Mesenchymal stem cell (in vitro differentiated cells and primary cell): ENCODE measurements around the gene KCND2.

ENCODE experiments used
- DNase-seq: peaks from one replicate; pipeline ENCODE4 v3.0.0-alpha.2; 2013
- H2AFZ ChIP-seq: one replicate; pipeline ENCODE4 v1.6.1; 2013; ENCODE audit warnings: low read depth, mild to moderate bottlenecking, control low read depth, inconsistent platforms, low read length, moderate library complexity
- H2AK5ac ChIP-seq: 2 replicates; pipeline ENCODE4 v1.6.1; 2013; ENCODE audit warnings: low read length, moderate library complexity, mild to moderate bottlenecking, inconsistent platforms; ENCODE audit not compliant: severe bottlenecking
- H2BK120ac ChIP-seq: one replicate; pipeline ENCODE4 v1.6.1; 2013; ENCODE audit warnings: low read depth, mild to moderate bottlenecking, inconsistent platforms, low read length, moderate library complexity
- H2BK12ac ChIP-seq, 2 experiments: one replicate each; pipeline ENCODE4 v1.6.1; 2013; ENCODE audit warnings: inconsistent platforms in 2 of 2, low read length in 2 of 2, mild to moderate bottlenecking in 2 of 2, moderate library complexity in 2 of 2, control low read depth in 1 of 2
- H2BK15ac ChIP-seq: one replicate; pipeline ENCODE4 v1.6.1; 2013; ENCODE audit warnings: mild to moderate bottlenecking, low read depth, inconsistent platforms; ENCODE audit not compliant: poor library complexity, severe bottlenecking
- H2BK5ac ChIP-seq: 2 replicates; pipeline ENCODE4 v1.6.1; 2013; ENCODE audit warnings: low read depth, mild to moderate bottlenecking, low read length, control low read depth, inconsistent platforms; ENCODE audit not compliant: poor library complexity, severe bottlenecking
- H3K14ac ChIP-seq, 2 experiments: one replicate each; pipeline ENCODE4 v1.6.1; 2013; ENCODE audit warnings: inconsistent platforms in 2 of 2, low read length in 2 of 2, control low read depth in 1 of 2, mild to moderate bottlenecking in 1 of 2, moderate library complexity in 1 of 2
- H3K18ac ChIP-seq, 2 experiments: one replicate each; pipeline ENCODE4 v1.6.1; 2013; ENCODE audit warnings: inconsistent platforms in 2 of 2, low read length in 2 of 2, control low read depth in 1 of 2, low read depth in 1 of 2, mild to moderate bottlenecking in 1 of 2
- H3K23ac ChIP-seq, 2 experiments: one replicate each; pipeline ENCODE4 v1.6.1; 2013; ENCODE audit warnings: inconsistent platforms in 2 of 2, low read length in 2 of 2, mild to moderate bottlenecking in 2 of 2, moderate library complexity in 2 of 2, control low read depth in 1 of 2
- H3K27ac ChIP-seq: 2 replicates; pipeline ENCODE4 v1.5.1; 2013; ENCODE audit warnings: mild to moderate bottlenecking, moderate library complexity, low read length, control low read depth, inconsistent platforms; ENCODE audit not compliant: poor library complexity, severe bottlenecking
- H3K27me3 ChIP-seq, 2 experiments: 2 replicates each; pipeline versions ENCODE4 v1.6.1 to v1.7.0; 2013; ENCODE audit warnings: low read length in 2 of 2, mild to moderate bottlenecking in 2 of 2, moderate library complexity in 2 of 2, control low read depth in 1 of 2, inconsistent platforms in 1 of 2; ENCODE audit not compliant: control insufficient read depth in 1 of 2, insufficient read depth in 1 of 2
- H3K36me3 ChIP-seq, 2 experiments: 2 replicates each; pipeline versions ENCODE4 v1.6.1 to v1.7.0; 2013; ENCODE audit warnings: low read length in 2 of 2, control low read depth in 1 of 2, inconsistent platforms in 1 of 2, low read depth in 1 of 2, mild to moderate bottlenecking in 1 of 2; ENCODE audit not compliant: insufficient read depth in 2 of 2, control insufficient read depth in 1 of 2
- H3K4ac ChIP-seq, 2 experiments: one replicate each; pipeline ENCODE4 v1.6.1; 2013; ENCODE audit warnings: inconsistent platforms in 2 of 2, low read length in 2 of 2, mild to moderate bottlenecking in 2 of 2, moderate library complexity in 2 of 2, control low read depth in 1 of 2, low read depth in 1 of 2
- H3K4me1 ChIP-seq: 2 replicates; pipeline ENCODE4 v1.6.1; 2013; ENCODE audit warnings: low read depth, low read length, control low read depth; ENCODE audit not compliant: control insufficient read depth, insufficient read depth
- H3K4me2 ChIP-seq: 2 replicates; pipeline ENCODE4 v1.6.1; 2013; ENCODE audit warnings: low read length, mild to moderate bottlenecking, inconsistent platforms; ENCODE audit not compliant: poor library complexity, severe bottlenecking
- H3K4me3 ChIP-seq, 2 experiments: 2 replicates each; pipeline versions ENCODE4 v1.5.1 to v1.7.0; 2013; ENCODE audit warnings: low read length in 2 of 2, mild to moderate bottlenecking in 2 of 2, control low read depth in 1 of 2, low read depth in 1 of 2; ENCODE audit not compliant: insufficient read depth in 1 of 2
- H3K79me1 ChIP-seq: replicated peaks from 2 replicates; pipeline ENCODE4 v1.6.1; 2013; ENCODE audit warnings: mild to moderate bottlenecking, control low read depth, low read length, inconsistent platforms; ENCODE audit not compliant: poor library complexity, severe bottlenecking
- H3K9ac ChIP-seq: 2 replicates; pipeline ENCODE4 v1.7.0; 2013; ENCODE audit warnings: mild to moderate bottlenecking, low read length, moderate library complexity
- H3K9me3 ChIP-seq: 2 replicates; pipeline ENCODE4 v1.7.0; 2013; ENCODE audit warnings: mild to moderate bottlenecking, low read length; ENCODE audit not compliant: control insufficient read depth
- H4K8ac ChIP-seq: one replicate; pipeline ENCODE4 v1.6.1; 2013; ENCODE audit warnings: inconsistent platforms, mild to moderate bottlenecking, low read length, moderate library complexity
- H4K91ac ChIP-seq: one replicate; pipeline ENCODE4 v1.6.1; 2013; ENCODE audit warnings: mild to moderate bottlenecking, low read length, inconsistent platforms
- WGBS: methylation state at CpG from one replicate; pipeline ENCODE4 v1.1.7; 2013; ENCODE audit warnings: mixed read lengths; 5-methylcytosine and 5-hydroxymethylcytosine counted together

The KCND2 gene

GRCh38 chr7:120278773-120279172 is 5.8 kb downstream of the KCND2 start:
- H3K18ac ChIP-seq = no peak overlapping the region
- no peak overlapping the region for H4K8ac ChIP-seq
- peaks cover 0 to 30% of the 10 kb centered on the region in 2 experiments for H3K36me3 ChIP-seq
- H3K9ac ChIP-seq = peak overlapping the region; percentile 80
- H2AK5ac ChIP-seq = no peak overlapping the region
- no peaks in the 10 kb centered on the region for H3K79me1 ChIP-seq
- DNase-seq = no peak
- no peak overlapping the region for H4K91ac ChIP-seq
- no peak overlapping the region for H3K4me2 ChIP-seq
- no peak overlapping the region for H2BK15ac ChIP-seq
- H2BK5ac ChIP-seq = no peak overlapping the region
- H2AFZ ChIP-seq = no peak overlapping the region
- H3K27me3 ChIP-seq = peaks cover 0 to 3% of the 10 kb centered on the region in 2 experiments
- H3K9me3 ChIP-seq = peaks cover 9% of the 10 kb centered on the region
- no peak overlapping the region for H2BK120ac ChIP-seq
- WGBS = 85% methylated on average over 2 of the region's 3 CpGs
- H3K14ac ChIP-seq = no peak overlapping the region
- H3K23ac ChIP-seq = no peak overlapping the region
- H2BK12ac ChIP-seq = no peak overlapping the region
- H3K4me3 ChIP-seq = peak overlapping the region in 1 of 2 experiments; percentile 86
- H3K4me1 ChIP-seq = peaks cover 2% of the 10 kb centered on the region
- H3K4ac ChIP-seq = no peak overlapping the region
- no peak overlapping the region for H3K27ac ChIP-seq

- Histone ChIP-seq H4K91ac (no peak overlapping the region), H3K27me3 (no peaks in the 10 kb centered on the region), H3K4me2 (no peak overlapping the region), H3K9ac (no peak overlapping the region), H3K4me1 (no peaks in the 10 kb centered on the region), H4K8ac (no peak overlapping the region), H2AK5ac (no peak overlapping the region), H3K18ac (no peak overlapping the region), H3K4me3 (peak overlapping the region in 1 of 2 experiments; percentile 16), H3K36me3 (peaks cover 0 to 26% of the 10 kb centered on the region in 2 experiments), H3K9me3 (no peaks in the 10 kb centered on the region), H2BK5ac (no peak overlapping the region), H3K4ac (no peak overlapping the region), H2AFZ (no peak overlapping the region), H2BK12ac (no peak overlapping the region), H2BK120ac (no peak overlapping the region), H2BK15ac (no peak overlapping the region), H3K23ac (no peak overlapping the region), H3K14ac (no peak overlapping the region), H3K27ac (no peak overlapping the region), H3K79me1 (no peaks in the 10 kb centered on the region)
- DNase-seq = peak; percentile 17
- WGBS = 100% methylated on average over 1 of the region's 3 CpGs
Observed at GRCh38 chr7:120280743-120281142, 7.8 kb downstream of the KCND2 start.

GRCh38 chr7:120293027-120293426 is 20.1 kb downstream of the KCND2 start:
- Histone ChIP-seq H3K18ac (no peak overlapping the region), H4K8ac (no peak overlapping the region), H2BK15ac (no peak overlapping the region), H3K4ac (no peak overlapping the region), H3K27ac (no peak overlapping the region), H2AFZ (no peak overlapping the region), H3K4me3 (no peak overlapping the region), H3K36me3 (peaks cover 0 to 72% of the 10 kb centered on the region in 2 experiments), H3K79me1 (no peaks in the 10 kb centered on the region), H3K23ac (no peak overlapping the region), H4K91ac (no peak overlapping the region), H2AK5ac (no peak overlapping the region), H2BK12ac (no peak overlapping the region), H3K4me2 (no peak overlapping the region), H2BK5ac (no peak overlapping the region), H3K4me1 (no peaks in the 10 kb centered on the region), H2BK120ac (no peak overlapping the region), H3K14ac (no peak overlapping the region), H3K9ac (no peak overlapping the region), H3K27me3 (no peaks in the 10 kb centered on the region), H3K9me3 (no peaks in the 10 kb centered on the region)
- no peak for DNase-seq

GRCh38 chr7:120302190-120302589 is 29.2 kb downstream of the KCND2 start:
- Histone ChIP-seq H3K4ac (no peak overlapping the region), H3K23ac (no peak overlapping the region), H2AFZ (no peak overlapping the region), H3K27ac (no peak overlapping the region), H3K9ac (no peak overlapping the region), H3K4me1 (no peaks in the 10 kb centered on the region), H2AK5ac (no peak overlapping the region), H3K4me3 (no peak overlapping the region), H2BK15ac (no peak overlapping the region), H3K18ac (no peak overlapping the region), H2BK5ac (no peak overlapping the region), H3K14ac (no peak overlapping the region), H3K27me3 (no peaks in the 10 kb centered on the region), H4K91ac (no peak overlapping the region), H2BK120ac (no peak overlapping the region), H3K9me3 (no peaks in the 10 kb centered on the region), H4K8ac (no peak overlapping the region), H3K4me2 (no peak overlapping the region), H3K79me1 (no peaks in the 10 kb centered on the region), H2BK12ac (no peak overlapping the region), H3K36me3 (peaks cover 0 to 10% of the 10 kb centered on the region in 2 experiments)
- DNase-seq = no peak
- WGBS = 97% methylated on average over 6 of the region's 7 CpGs
